ENCODE measurements around the gene PRKAB1.

Gene PRKAB1

DNA sequence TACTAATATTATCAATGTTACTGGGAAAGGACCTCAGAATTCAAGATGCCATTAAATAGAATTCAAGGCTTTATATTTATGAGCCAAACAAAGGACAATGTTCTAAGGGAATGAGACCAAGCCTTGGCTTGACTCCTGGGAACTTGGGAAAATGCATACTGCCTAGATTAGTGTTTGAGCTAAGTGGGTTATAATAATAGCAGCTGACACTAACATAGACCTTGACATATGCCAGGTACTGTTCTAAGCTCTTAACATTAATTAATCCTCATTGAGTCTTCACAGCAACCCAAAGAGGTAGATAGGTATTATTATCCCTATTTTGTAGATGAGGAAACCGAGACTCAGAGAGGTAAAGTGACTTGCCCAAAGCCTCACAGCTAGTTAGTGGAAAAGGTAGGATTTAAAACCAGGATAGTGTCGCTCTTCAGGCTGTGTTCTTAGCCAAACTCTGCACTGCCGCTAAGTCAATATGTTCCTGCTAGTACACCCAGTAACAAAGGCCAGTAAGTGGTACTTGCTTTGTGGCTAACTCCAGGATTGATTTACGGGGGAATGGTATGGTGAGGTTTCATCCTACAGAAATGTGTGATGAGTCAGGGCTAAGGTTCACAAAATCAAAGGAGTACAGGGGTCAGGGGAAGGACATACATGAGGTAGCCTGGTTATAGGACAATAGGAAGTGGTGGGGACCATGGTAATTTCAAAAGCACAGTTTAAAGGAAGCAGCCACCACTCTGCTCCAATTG lies 35.8 kb upstream of the PRKAB1 start:
- ATAC-seq (ENCODE audit: low read depth) (peak; percentile 46; the same call in 2 of the 3 replicates), DNase-seq (ENCODE audit: low spot score) (no peak)
- Histone ChIP-seq H3K9me3 (ENCODE audit: severe bottlenecking) (no peaks in the 10 kb centered on the region), H3K27ac (ENCODE audit: poor library complexity, severe bottlenecking) (no peak overlapping the region), H3K36me3 (ENCODE audit: low read depth) (no peaks in the 10 kb centered on the region), H3K27me3 (ENCODE audit: insufficient read depth, poor library complexity, severe bottlenecking) (no peaks in the 10 kb centered on the region), H3K4me1 (ENCODE audit: insufficient read depth, poor library complexity, severe bottlenecking) (no peaks in the 10 kb centered on the region), H3K4me3 (ENCODE audit: severe bottlenecking) (no peak overlapping the region)
- TF ChIP-seq CTCF (IDR thresholded peaks at IDR 0.05; ENCODE audit: poor library complexity, severe bottlenecking), result no peak

GRCh38 chr12:119634743-119635142 lies 33.2 kb upstream of the PRKAB1 start:
- Histone ChIP-seq H3K27ac (ENCODE audit: poor library complexity, severe bottlenecking) (no peak overlapping the region), H3K9me3 (ENCODE audit: severe bottlenecking) (no peaks in the 10 kb centered on the region), H3K27me3 (ENCODE audit: insufficient read depth, poor library complexity, severe bottlenecking) (peaks cover 3% of the 10 kb centered on the region), H3K36me3 (ENCODE audit: low read depth) (no peaks in the 10 kb centered on the region), H3K4me1 (ENCODE audit: insufficient read depth, poor library complexity, severe bottlenecking) (no peaks in the 10 kb centered on the region), H3K4me3 (ENCODE audit: severe bottlenecking) (no peak overlapping the region)
- DNase-seq (ENCODE audit: low spot score) (no peak), ATAC-seq (ENCODE audit: low read depth) (no peak)
- TF ChIP-seq CTCF (IDR thresholded peaks at IDR 0.05; ENCODE audit: poor library complexity, severe bottlenecking), result no peak

- Histone ChIP-seq H3K4me3 (ENCODE audit: severe bottlenecking) (no peak overlapping the region), H3K36me3 (ENCODE audit: low read depth) (no peaks in the 10 kb centered on the region), H3K27ac (ENCODE audit: poor library complexity, severe bottlenecking) (no peak overlapping the region), H3K27me3 (ENCODE audit: insufficient read depth, poor library complexity, severe bottlenecking) (no peaks in the 10 kb centered on the region), H3K4me1 (ENCODE audit: insufficient read depth, poor library complexity, severe bottlenecking) (no peaks in the 10 kb centered on the region), H3K9me3 (ENCODE audit: severe bottlenecking) (no peaks in the 10 kb centered on the region)
- DNase-seq (ENCODE audit: low spot score) (no peak), ATAC-seq (ENCODE audit: low read depth) (no peak)
- no peak for TF ChIP-seq CTCF (IDR thresholded peaks at IDR 0.05; ENCODE audit: poor library complexity, severe bottlenecking)
Measured at GRCh38 chr12:119642986-119643385, 24.9 kb upstream of the PRKAB1 start.

DNA sequence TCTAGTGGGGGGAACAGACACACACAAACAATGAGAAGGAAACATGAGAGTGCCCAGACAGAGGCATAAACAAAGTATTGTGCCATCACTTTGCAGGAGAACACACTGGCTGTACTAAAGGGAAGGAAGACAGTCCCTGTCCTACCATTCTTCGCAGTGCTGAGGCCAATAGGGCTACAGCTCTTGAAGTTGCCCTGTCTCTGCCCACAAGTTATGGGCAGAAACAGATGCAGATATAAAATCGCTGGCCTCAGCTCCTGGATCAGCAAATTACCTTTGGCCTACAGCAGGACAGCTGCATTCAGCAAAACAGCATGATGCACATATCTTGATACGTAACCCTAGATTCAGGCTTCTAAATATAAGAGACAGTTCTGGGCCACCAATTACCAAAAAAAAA lies 23.0 kb upstream of the PRKAB1 start:
- no peak for TF ChIP-seq CTCF (IDR thresholded peaks at IDR 0.05; ENCODE audit: poor library complexity, severe bottlenecking)
- Histone ChIP-seq H3K27ac (ENCODE audit: poor library complexity, severe bottlenecking) (no peak overlapping the region), H3K9me3 (ENCODE audit: severe bottlenecking) (no peaks in the 10 kb centered on the region), H3K27me3 (ENCODE audit: insufficient read depth, poor library complexity, severe bottlenecking) (no peaks in the 10 kb centered on the region), H3K4me3 (ENCODE audit: severe bottlenecking) (no peak overlapping the region), H3K36me3 (ENCODE audit: low read depth) (no peaks in the 10 kb centered on the region), H3K4me1 (ENCODE audit: insufficient read depth, poor library complexity, severe bottlenecking) (no peaks in the 10 kb centered on the region)
- ATAC-seq (ENCODE audit: low read depth) (no peak), DNase-seq (ENCODE audit: low spot score) (no peak)

DNA sequence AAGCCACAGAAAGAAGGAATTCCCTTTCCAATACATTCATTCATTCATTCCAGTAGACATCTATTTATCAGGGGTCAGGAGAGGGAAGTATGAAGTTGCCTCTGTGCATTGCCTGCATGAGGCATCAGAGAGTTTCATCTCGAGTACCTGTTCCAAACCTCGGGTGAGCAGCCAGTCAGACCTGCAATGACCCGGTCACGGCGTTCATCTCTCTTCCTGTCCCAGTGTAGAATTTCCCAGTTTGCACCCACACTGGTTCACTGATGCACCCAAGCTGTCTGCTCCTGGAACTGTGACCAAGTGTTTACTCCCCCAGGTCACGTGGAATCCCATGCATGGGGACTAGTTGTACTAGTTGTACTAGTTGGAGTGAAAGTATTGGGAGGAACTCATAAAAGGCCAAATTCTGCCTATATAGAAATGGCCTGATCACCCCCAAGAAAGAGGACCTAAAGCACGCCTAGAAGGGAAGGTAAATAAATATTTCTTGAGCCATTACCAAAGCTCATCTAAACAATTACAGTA lies 22.3 kb upstream of the PRKAB1 start:
- Histone ChIP-seq H3K27ac (ENCODE audit: poor library complexity, severe bottlenecking) (no peak overlapping the region), H3K27me3 (ENCODE audit: insufficient read depth, poor library complexity, severe bottlenecking) (no peaks in the 10 kb centered on the region), H3K36me3 (ENCODE audit: low read depth) (no peaks in the 10 kb centered on the region), H3K4me1 (ENCODE audit: insufficient read depth, poor library complexity, severe bottlenecking) (no peaks in the 10 kb centered on the region), H3K9me3 (ENCODE audit: severe bottlenecking) (no peaks in the 10 kb centered on the region), H3K4me3 (ENCODE audit: severe bottlenecking) (no peak overlapping the region)
- no peak for DNase-seq (ENCODE audit: low spot score)
- no peak for ATAC-seq (ENCODE audit: low read depth)
- TF ChIP-seq CTCF (IDR thresholded peaks at IDR 0.05; ENCODE audit: poor library complexity, severe bottlenecking), result no peak

All from RWPE2 (cell line).